Measurements from ENCODE around the gene ADD3.

GRCh38 chr10:110074758-110075671 lies 67.2 kb downstream of the ADD3 start:
- TF ChIP-seq, protein P1, sequence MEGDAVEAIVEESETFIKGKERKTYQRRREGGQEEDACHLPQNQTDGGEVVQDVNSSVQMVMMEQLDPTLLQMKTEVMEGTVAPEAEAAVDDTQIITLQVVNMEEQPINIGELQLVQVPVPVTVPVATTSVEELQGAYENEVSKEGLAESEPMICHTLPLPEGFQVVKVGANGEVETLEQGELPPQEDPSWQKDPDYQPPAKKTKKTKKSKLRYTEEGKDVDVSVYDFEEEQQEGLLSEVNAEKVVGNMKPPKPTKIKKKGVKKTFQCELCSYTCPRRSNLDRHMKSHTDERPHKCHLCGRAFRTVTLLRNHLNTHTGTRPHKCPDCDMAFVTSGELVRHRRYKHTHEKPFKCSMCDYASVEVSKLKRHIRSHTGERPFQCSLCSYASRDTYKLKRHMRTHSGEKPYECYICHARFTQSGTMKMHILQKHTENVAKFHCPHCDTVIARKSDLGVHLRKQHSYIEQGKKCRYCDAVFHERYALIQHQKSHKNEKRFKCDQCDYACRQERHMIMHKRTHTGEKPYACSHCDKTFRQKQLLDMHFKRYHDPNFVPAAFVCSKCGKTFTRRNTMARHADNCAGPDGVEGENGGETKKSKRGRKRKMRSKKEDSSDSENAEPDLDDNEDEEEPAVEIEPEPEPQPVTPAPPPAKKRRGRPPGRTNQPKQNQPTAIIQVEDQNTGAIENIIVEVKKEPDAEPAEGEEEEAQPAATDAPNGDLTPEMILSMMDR (IDR thresholded peaks at IDR 0.05) = no peak
- no peak for TF ChIP-seq ZFX (IDR thresholded peaks at IDR 0.05; ENCODE audit: borderline replicate concordance)
